GM12878 (cell line): ENCODE results near the gene CRB1.

Experiments
- CTCF ChIP-seq, 3 experiments: IDR thresholded peaks in 2 of 3; conservative IDR thresholded peaks in 1 of 3; 2 replicates each; pipeline ENCODE4 v1.5.1; 2011; ENCODE audit warnings: low read depth in 3 of 3, low read length in 3 of 3, mild to moderate bottlenecking in 3 of 3, control low read depth in 2 of 3, moderate library complexity in 2 of 3, inconsistent platforms in 1 of 3, mixed read lengths in 1 of 3; ENCODE audit not compliant: control insufficient read depth in 2 of 3, insufficient read depth in 1 of 3; ENCODE audit errors: extremely low read depth in 1 of 3
- FOXK2 ChIP-seq: fragments of 450-650 bp; IDR thresholded peaks from 2 replicates; pipeline ENCODE4 v1.6.1; 2017; ENCODE audit warnings: mild to moderate bottlenecking, moderate library complexity
- NFYA ChIP-seq: IDR thresholded peaks from 2 replicates; pipeline ENCODE4 v1.6.1; 2011; ENCODE audit warnings: low read depth, mild to moderate bottlenecking, low read length, improper control_type of control experiment, borderline replicate concordance
- RFX5 ChIP-seq: IDR thresholded peaks from 2 replicates; pipeline ENCODE4 v1.6.1; 2011; ENCODE audit warnings: low read depth, low read length, improper control_type of control experiment
- ZNF274 ChIP-seq: IDR thresholded peaks from one replicate; pipeline ENCODE4 v1.8.0; 2011; ENCODE audit not compliant: insufficient read length, insufficient read depth
- ZSCAN29 ChIP-seq: fragments of 450-650 bp; IDR thresholded peaks from 2 replicates; pipeline ENCODE4 v1.6.1; 2017; ENCODE audit warnings: mild to moderate bottlenecking, moderate library complexity

- no peak for TF ChIP-seq NFYA
- no peak for TF ChIP-seq CTCF (IDR thresholded peaks at IDR 0.05 in 2 of 3, conservative IDR thresholded peaks at IDR 0.05 in 1 of 3; ENCODE audit: control insufficient read depth in 2 of 3, extremely low read depth in 1 of 3, insufficient read depth in 1 of 3, low read depth in 3 of 3, low read length in 3 of 3)
- no peak for TF ChIP-seq FOXK2
- TF ChIP-seq RFX5 = no peak
- no peak for TF ChIP-seq ZNF274
- TF ChIP-seq ZSCAN29 = no peak
These were observed 39.1 kb downstream of the CRB1 start for GRCh38 chr1:197307136-197307535.
